ENCODE results near the gene ELAPOR2. TPM values are rescaled to one million over a fixed set of nuclear protein-coding genes. Genes with fewer than 3 reads are reported as not detected.
"Not testable (repeated sequence)": the region's sequence is repeated elsewhere in the genome, so short reads cannot be mapped to it uniquely, and the experiment has no call there.

Gene ELAPOR2, protein sequence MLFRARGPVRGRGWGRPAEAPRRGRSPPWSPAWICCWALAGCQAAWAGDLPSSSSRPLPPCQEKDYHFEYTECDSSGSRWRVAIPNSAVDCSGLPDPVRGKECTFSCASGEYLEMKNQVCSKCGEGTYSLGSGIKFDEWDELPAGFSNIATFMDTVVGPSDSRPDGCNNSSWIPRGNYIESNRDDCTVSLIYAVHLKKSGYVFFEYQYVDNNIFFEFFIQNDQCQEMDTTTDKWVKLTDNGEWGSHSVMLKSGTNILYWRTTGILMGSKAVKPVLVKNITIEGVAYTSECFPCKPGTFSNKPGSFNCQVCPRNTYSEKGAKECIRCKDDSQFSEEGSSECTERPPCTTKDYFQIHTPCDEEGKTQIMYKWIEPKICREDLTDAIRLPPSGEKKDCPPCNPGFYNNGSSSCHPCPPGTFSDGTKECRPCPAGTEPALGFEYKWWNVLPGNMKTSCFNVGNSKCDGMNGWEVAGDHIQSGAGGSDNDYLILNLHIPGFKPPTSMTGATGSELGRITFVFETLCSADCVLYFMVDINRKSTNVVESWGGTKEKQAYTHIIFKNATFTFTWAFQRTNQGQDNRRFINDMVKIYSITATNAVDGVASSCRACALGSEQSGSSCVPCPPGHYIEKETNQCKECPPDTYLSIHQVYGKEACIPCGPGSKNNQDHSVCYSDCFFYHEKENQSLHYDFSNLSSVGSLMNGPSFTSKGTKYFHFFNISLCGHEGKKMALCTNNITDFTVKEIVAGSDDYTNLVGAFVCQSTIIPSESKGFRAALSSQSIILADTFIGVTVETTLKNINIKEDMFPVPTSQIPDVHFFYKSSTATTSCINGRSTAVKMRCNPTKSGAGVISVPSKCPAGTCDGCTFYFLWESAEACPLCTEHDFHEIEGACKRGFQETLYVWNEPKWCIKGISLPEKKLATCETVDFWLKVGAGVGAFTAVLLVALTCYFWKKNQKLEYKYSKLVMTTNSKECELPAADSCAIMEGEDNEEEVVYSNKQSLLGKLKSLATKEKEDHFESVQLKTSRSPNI
- polyA plus RNA-seq (2012; ENCODE audit: insufficient read depth, insufficient read length), result 25.2 TPM

DNA sequence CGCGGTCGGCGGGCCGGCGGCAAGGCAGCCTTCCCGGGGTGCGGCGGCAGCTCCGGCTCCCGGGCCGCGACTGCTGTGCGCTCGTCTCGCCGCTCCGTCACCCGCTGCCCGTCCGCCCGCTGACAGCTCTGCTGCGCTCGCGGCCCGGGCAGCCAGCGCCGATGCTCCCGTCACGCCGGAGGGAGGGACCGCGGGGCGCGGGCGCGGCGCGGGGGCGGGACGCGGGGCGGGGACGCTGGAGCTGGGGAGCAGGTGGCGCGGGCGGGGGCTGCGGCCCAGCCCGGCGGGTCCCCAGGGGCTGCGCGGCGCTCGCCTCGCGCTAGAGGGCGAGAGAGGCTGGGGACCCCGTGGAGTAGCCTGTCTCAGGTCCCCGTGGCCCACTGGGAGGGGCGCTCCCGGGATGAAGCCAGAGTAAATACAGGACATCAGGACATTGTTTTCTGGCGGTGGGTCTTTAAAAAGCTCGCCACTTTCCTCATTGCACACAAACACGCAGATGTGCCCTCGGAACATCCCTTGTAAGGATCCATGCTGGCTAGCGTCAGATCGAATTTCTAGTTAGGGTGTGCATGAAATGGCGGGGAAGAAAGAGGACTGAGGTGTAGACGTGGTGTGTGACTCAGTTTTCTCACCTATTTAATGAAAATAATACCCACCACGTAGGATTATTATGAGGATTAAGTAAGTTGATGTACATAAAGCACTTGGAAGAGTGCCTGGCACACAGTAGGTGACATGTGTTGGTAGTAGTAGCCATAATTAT lies at the start of gene ELAPOR2:
Gene ELAPOR2 (minus strand): TSS at position 130 of the 763 bp plus-strand sequence. CDS start 141 bp downstream, outside the sequence.
- H3K4me3 ChIP-seq (ENCODE audit: low read length), result peak within 1 kb of the TSS; percentile 55
- DNase-seq (ENCODE audit: low read depth, low spot score), result peak; percentile 45

DNA sequence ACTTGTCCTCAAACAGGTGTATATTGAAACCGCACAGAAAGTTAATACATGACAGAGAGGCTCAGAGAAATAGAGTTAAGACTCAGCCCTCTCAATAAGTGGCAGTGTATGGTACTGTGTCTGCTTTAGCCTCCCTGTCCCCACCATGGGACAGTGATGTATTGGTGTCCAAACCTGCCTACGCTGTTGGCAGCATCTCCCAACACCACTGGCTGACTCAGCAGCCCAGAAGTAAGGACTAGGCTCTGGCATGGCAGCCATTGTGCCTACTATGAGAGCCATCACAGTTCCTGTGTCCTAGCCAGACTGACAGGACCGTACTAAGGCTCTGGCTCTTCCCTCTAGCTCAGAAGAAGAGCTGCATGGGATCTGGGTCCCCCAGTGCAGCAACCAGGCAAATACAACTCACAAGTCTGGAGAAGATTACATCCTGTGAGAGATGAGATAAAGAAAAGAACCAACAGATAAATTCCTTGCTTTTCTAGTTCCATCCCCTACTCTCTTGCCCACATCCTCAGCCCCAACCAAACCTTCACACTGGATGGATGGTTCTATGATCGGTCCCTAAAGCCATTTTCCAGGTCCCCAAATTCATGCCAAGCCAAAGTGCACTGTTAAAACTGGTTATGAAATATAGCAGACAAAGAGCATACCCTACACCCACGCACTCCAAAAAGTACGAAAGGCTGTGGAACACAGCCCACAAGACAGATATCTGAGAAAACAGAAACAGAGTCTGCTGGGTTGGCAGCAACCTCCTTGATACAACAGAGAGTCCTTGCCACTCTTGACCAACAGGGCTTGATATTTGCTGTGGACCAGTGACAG lies 48.7 kb upstream of the ELAPOR2 start:
- no peak for DNase-seq (ENCODE audit: low read depth, low spot score)
- H3K4me3 ChIP-seq (ENCODE audit: low read length), result no peak overlapping the region

DNA sequence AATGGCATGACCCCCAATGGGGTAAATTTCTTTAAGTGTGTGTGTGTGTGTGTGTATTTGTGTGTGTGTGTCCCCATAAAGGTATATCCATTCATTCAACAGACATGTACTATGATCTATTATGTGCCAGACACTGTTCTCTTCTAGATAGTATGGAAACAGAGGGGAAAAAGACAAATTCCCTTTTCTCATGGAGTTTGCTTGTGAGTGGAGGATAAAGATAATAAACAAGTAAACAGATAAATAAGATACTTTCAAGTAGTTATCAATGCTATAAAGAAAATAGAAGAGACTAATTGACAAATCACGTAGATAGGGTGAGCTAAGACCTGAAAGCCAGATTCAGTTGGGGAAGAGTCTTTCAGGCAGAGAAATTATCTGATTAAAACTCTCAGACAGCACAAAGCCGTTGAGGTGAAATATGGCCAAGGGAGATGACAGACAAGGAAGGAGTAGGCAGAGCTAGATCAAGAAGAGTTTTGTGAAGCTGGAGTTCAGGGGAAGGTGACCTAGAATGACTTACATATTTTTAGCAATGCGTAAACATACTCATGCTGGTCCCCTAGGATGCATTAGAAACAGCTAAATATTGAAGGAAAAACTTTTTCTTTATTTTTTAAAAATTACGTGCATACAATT lies 47.6 kb upstream of the ELAPOR2 start:
- DNase-seq (ENCODE audit: low read depth, low spot score), result no peak
- H3K4me3 ChIP-seq (ENCODE audit: low read length), result no peak overlapping the region

DNA sequence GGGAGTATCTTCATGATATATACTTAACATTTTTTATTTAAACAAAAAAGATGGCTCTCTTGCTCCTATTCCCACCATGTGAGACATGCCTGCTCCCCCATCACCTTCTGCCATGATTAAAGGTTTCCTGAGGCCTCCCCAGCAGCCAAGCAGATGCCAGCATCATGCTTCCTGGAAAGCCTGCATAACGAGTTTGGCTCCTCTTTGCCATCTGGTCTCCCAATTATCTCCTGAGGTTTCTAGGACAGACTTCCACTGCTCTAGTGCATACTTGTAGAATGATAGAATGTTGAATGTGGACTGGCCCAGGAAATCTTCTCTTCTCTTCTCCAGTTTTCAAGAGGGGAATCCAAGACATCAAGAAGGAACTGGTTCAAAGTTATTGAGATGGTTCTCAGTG lies 45.9 kb upstream of the ELAPOR2 start:
- no peak overlapping the region for H3K4me3 ChIP-seq (ENCODE audit: low read length)
- DNase-seq (ENCODE audit: low read depth, low spot score), result no peak

DNA sequence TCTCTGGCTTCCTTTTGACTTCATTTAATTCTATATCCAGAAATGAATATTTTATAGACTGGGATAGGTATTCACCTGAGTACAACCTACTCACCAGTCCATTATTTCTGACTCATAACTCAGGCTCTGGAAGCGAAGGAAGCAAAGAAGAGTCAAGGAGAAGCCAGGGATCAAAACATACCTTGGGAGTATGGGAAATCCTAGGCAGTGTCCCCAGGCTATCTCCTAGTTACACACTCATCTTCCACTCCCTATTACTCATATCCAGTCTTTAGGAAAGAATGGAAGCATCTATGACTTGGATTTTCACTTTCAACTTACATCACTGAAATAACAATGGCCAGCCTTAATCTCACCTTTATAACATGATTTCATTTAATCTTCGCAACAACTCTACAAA lies 40.9 kb upstream of the ELAPOR2 start:
- DNase-seq (ENCODE audit: low read depth, low spot score), result no peak
- no peak overlapping the region for H3K4me3 ChIP-seq (ENCODE audit: low read length)

DNA sequence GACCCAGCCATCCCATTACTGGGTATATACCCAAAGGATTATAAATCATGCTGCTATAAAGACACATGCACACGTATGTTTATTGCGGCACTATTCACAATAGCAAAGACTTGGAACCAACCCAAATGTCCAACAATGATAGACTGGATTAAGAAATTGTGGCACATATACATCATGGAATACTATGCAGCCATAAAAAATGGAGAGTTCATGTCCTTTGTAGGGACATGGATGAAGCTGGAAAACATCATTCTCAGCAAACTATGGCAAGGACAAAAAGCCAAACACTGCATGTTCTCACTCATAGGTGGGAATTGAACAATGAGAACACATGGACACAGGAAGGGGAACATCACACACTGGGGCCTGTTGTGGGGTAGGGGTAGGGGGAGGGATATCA lies 37.9 kb upstream of the ELAPOR2 start:
- not testable (repeated sequence) for H3K4me3 ChIP-seq (ENCODE audit: low read length); DNase-seq (ENCODE audit: low read depth, low spot score)

DNA sequence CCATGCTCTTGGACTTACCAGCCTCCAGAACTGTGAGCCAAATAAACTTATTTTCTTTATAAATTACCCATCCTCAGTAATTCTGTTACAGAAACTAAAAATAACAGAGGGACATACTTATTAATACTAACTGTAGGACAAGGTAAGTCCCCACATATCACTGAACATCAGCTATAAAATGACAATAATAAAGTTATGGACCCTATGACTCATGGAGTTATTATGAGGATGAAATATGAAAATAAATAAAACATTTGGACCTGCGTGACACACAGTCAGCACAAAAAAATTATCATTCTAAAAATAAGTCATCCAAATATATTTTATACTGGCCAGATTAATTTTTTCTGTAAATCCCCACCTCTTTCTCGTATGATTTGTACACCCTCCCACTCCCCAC lies 34.9 kb upstream of the ELAPOR2 start:
- DNase-seq (ENCODE audit: low read depth, low spot score), result no peak
- H3K4me3 ChIP-seq (ENCODE audit: low read length), result no peak overlapping the region

DNA sequence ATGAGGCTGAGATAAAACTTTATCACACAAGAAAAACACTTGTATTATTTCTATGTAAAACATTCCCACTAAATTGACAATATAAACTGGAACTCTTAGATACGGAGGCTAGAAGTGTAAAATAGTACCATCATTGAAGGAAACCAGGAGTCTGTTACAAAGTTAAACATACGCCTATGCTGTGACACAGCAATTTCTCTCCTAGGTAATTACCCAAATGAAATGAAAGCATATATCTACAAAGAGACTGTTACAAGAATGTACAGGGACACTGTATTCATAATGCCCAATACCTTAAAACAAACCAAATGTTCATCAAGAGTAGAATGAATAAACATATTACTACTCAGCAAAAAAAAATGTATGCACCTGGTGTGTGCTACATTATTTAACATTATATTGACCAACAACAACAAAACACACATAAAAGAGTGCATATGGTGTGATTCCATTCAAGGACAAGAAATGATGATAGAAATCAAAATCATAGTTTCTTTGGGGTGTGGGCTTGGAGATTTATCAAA lies 33.2 kb upstream of the ELAPOR2 start:
- H3K4me3 ChIP-seq (ENCODE audit: low read length), result no peak overlapping the region
- DNase-seq (ENCODE audit: low read depth, low spot score), result no peak

DNA sequence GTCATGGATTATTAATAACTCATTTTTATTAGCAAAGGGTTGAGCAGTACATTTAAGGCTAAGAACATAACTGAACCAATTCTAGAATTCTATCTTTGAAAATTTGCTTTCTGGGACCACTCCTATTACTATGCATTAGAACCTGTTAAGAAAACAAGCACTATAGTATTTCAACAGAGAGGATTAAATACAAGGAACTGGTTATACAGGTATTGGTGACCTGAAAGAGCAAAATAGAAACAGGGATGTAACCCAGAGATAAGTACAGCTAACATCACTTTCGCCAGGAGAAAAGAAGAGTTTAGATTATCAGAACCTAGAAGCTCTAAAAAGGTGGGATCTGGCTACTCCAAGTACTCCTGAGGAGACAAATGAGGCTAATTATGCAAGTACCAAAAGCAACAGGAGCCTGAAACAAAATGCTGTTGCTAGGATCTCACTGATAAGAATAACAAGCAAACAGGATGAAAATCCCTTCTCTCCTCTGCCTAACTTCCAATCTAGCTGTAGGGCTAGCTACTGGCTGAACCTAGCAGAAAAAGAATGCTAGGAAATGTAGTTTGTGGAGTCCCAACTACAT lies 32.1 kb upstream of the ELAPOR2 start:
- no peak for DNase-seq (ENCODE audit: low read depth, low spot score)
- H3K4me3 ChIP-seq (ENCODE audit: low read length), result no peak overlapping the region

DNA sequence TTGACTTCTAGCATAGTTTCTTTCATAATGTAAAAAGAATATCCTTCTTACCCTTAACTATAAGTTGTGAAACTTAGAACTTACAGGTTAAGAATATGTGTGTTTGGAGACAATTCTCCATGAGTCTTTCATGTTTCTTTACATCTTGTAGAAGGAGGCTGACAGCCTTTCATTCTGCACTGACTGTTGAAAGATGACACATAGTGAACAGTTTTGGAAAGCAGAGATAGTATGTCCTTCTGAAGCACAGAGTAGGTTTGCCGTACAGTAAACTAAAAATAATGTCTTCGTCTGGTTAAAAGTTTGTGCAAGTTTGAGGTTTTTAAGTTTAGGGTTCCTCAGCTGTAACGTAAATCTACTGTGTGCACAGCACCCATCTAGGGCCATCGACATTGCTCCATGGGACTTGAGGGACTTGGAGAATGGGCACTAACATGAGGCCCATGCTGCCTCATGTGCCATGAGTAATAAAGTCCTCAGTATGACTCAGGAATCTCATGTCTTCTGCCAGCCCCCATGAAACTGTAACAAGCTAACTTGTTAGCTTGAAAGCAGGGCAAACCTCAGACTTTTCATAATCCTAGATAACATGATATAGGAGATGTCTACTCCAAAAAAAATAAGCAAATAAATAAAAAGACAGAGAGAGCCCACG lies 24.5 kb upstream of the ELAPOR2 start:
- no peak for DNase-seq (ENCODE audit: low read depth, low spot score)

DNA sequence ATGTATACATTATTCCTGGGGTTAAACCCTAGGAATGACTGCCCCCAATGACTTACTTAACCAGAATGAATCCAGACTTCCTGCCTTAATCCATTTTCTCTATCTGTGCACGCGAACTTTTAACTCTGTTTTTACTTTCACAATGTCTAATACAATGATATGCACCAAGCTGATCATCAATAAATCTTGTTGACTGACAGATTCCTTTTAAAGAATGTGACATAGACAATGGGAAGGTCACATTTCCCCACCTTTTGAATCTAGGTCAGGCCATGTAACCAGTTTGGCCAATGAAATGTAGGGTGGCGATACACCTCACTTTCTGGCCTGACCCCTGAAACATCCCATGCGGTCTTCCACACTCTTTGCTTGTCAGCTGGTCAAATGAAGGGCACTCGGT lies 23.2 kb upstream of the ELAPOR2 start:
- DNase-seq (ENCODE audit: low read depth, low spot score), result no peak
- no peak overlapping the region for H3K4me3 ChIP-seq (ENCODE audit: low read length)

More for the DNA sequence above, 24.5 kb upstream of the ELAPOR2 start:
- H3K4me3 ChIP-seq (ENCODE audit: low read length), result no peak overlapping the region

DNA sequence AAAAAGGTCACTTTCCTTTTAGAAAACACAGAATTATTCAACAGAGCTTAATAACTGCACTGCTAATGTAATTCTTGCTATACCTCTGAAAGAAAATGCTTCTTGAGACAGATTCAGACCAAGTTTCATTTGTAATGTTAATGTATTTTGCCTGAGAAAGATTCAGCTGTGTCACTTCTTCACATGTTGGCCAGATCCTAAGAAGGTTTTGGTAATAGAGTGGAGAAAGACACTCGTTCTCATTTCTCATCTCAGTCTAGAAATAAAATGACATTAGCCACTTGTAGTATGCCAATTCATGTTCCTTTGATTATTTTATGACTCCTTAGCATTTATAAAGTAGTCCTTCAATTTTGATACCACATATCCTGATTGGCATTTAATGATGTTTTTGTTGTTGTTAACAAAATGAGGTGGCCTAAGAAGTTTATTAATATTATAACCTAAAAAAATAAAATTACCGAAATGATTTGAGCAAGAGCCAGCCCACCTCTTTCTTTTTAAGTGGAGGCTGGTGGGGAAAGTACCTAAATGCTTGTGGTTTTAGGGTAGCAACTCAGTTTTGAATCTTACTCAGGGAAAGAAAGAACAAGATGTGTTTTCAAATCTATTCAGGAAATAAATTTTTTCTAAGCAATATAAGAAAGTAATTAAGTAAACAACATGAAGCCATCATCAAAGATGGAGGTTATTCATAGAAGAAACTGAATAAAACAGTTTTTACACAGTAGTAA lies 16.4 kb upstream of the ELAPOR2 start:
- no peak for DNase-seq (ENCODE audit: low read depth, low spot score)
- H3K4me3 ChIP-seq (ENCODE audit: low read length), result no peak overlapping the region

DNA sequence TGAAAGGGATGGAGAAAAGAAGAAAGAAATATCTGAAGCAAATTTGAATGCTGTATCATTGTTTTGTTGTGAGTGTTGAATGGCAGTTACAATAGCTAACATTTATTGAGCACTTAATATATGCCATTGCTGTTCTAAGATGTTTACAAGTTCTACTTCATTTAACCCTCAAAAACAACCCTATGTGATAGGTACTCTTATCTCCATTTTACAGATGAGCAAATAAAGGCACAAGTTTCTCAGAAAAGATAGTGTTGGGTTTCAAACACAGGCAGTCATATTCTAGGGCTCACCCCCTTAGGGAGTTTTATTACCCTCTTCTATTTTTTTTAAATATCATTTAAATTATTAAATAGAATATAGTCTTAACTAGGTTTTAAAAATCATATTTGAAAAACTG lies 8.3 kb upstream of the ELAPOR2 start:
- no peak for DNase-seq (ENCODE audit: low read depth, low spot score)
- no peak overlapping the region for H3K4me3 ChIP-seq (ENCODE audit: low read length)

DNA sequence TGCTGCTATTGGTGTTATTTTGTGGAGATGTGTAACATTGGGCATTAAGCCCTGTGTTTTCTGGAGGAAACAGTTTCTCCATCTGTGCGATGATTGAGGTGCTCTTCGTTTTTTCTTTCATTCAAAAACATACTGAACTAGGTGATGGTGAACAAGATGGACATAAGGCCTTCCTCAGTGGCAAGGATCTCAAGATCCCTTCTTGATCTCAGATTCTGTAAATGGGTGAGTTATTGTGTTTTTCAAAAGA lies 759 bp upstream of the ELAPOR2 start:
- peak overlapping the region; percentile 55 for H3K4me3 ChIP-seq (ENCODE audit: low read length)
- no peak for DNase-seq (ENCODE audit: low read depth, low spot score)

DNA sequence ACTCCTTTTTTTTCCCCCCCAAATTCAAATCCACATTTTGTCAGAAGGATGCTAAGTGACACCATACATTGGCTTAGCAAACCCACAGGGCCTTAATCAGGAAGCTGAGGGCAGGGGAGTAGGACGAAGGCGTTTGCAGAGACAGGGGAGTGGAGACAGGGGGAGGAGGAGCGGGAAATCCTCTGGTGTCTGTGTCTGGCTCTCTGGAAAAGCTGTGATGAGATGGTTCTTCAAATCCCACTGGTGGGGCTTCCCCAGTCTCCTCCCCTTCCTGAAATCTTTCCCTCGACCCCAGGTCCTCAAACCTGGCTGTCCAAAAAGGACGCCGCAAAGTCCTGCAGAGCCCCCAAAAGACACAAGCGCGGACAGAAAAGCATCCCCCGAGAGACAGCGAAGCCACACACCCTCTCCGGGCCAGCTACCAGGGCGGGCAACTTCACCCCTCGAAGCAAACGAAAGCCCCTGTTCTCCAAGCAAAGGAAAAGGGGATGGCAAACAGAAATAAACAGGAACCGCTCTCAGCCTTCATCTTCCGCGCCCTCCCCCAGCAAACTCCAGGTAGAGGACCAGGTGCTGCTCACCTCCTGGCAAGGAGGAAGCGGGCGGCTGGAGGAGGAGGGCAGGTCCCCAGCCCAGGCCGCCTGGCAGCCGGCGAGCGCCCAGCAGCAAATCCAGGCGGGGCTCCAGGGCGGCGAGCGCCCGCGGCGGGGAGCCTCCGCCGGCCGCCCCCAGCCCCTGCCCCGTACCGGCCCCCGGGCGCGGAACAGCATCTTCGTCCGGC lies 520 bp downstream of the ELAPOR2 start:
- H3K4me3 ChIP-seq (ENCODE audit: low read length), result peak overlapping the region; percentile 51
- no peak for DNase-seq (ENCODE audit: low read depth, low spot score)

DNA sequence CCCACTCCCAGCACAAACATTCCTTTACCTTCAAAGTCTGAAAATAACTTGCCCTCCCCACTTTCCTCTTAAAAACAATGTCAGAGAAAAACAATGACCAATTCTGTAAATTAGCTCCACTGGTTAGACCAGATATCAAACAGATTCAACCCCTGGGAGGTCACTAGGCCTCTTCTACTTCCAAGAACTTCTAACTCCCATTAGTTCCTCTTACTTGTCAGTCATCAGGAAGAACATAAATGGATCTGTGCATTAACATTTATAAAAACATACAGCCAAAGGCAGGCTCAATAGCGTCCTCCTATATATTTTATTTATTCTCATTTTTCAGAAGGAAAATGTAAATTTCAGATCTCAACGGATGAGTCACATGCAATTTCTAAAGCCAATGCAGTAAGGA lies 2.2 kb downstream of the ELAPOR2 start:
- no peak overlapping the region for H3K4me3 ChIP-seq (ENCODE audit: low read length)
- DNase-seq (ENCODE audit: low read depth, low spot score), result no peak
